HG03575 (cell line): Measurements from ENCODE around the gene TP53INP2.
"Not testable (repeated sequence)": the region's sequence is repeated elsewhere in the genome, so short reads cannot be mapped to it uniquely, and the experiment has no call there.

Experiments
- ATAC-seq: cut with Tn5 transposase; IDR thresholded peaks from one replicate; pipeline ENCODE4 v1.9.1; 2021; ENCODE audit not compliant: unreplicated experiment, insufficient number of reproducible peaks, low FRiP score; ENCODE audit errors: extremely low read depth

TP53INP2 gene

GRCh38 chr20:34716921-34717229, 12.7 kb downstream of the TP53INP2 start:
- no peak for ATAC-seq

- no peak for ATAC-seq
These were observed 13.3 kb downstream of the TP53INP2 start for GRCh38 chr20:34717230-34718095.

GRCh38 chr20:34719242-34720017, 15.3 kb downstream of the TP53INP2 start:
- peak; percentile 72 for ATAC-seq

- ATAC-seq: no peak
These were observed 16.1 kb downstream of the TP53INP2 start for GRCh38 chr20:34720266-34720665.

GRCh38 chr20:34722560-34722959, 18.4 kb downstream of the TP53INP2 start:
- ATAC-seq: not testable (repeated sequence)

- ATAC-seq: no peak
These were observed 20.0 kb downstream of the TP53INP2 start for GRCh38 chr20:34724172-34724571.

GRCh38 chr20:34729416-34729815, 25.3 kb downstream of the TP53INP2 start:
- ATAC-seq: no peak

GRCh38 chr20:34732523-34732922, 28.4 kb downstream of the TP53INP2 start:
- ATAC-seq: no peak

- ATAC-seq: no peak
These were observed 32.1 kb downstream of the TP53INP2 start for GRCh38 chr20:34736106-34736735.

- no peak for ATAC-seq
These were observed 38.9 kb downstream of the TP53INP2 start for GRCh38 chr20:34743039-34743438.

GRCh38 chr20:34744340-34744739, 40.2 kb downstream of the TP53INP2 start:
- ATAC-seq: no peak

- ATAC-seq: no peak
These were observed 40.7 kb downstream of the TP53INP2 start for GRCh38 chr20:34744847-34745246.

GRCh38 chr20:34746674-34747073, 42.5 kb downstream of the TP53INP2 start:
- no peak for ATAC-seq

GRCh38 chr20:34747479-34747878, 43.3 kb downstream of the TP53INP2 start:
- ATAC-seq: no peak

GRCh38 chr20:34748709-34749108, 44.6 kb downstream of the TP53INP2 start:
- ATAC-seq: no peak

- ATAC-seq: no peak
These were observed 46.3 kb downstream of the TP53INP2 start for GRCh38 chr20:34750484-34750883.

- ATAC-seq: no peak
These were observed 47.3 kb downstream of the TP53INP2 start for GRCh38 chr20:34751453-34751852.

- no peak for ATAC-seq
These were observed 49.7 kb downstream of the TP53INP2 start for GRCh38 chr20:34753706-34754461.

- ATAC-seq: no peak
These were observed 50.5 kb downstream of the TP53INP2 start for GRCh38 chr20:34754611-34755010.
